ENCODE measurements around the gene NUMBL.

The NUMBL gene

DNA sequence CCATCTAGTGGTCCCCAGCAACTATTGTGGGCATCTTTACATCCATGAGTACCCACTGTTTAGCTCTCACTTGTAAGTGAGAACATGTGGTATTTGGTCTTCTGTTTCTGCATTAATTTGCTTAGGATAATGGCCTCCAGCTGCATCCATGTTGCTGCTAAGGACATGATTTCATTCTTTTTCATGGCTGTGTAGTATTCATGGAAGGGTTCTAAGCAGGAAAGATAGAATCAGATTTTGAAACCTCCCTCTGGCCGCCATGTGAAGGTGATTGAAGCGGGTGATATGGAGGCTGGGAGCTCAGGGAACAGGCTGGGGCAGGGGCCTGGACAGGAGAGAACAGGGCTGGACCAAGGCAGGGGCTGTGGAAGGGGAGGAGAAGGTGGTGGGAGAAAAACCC is 69.2 kb downstream of the NUMBL start:
- no peak overlapping the region for H3K4me3 ChIP-seq
- H3K27ac ChIP-seq = no peak overlapping the region

DNA sequence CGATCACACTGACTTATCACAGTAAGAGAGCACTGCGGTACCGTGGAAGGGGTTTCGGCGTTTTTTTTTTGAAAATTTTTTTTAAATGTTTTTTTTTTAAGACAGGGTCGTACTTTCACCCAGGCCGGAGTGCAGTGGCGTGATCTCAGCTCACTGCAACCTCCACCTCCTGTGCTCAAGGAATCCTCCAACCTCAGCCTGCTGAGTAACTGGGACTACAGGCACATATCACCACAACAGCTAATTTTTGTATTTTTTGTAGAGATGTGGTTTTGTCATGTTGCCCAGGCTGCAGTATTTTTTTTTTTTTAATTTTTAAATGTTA is 70.3 kb downstream of the NUMBL start:
- Histone ChIP-seq H3K27ac (no peak overlapping the region), H3K4me3 (no peak overlapping the region)

DNA sequence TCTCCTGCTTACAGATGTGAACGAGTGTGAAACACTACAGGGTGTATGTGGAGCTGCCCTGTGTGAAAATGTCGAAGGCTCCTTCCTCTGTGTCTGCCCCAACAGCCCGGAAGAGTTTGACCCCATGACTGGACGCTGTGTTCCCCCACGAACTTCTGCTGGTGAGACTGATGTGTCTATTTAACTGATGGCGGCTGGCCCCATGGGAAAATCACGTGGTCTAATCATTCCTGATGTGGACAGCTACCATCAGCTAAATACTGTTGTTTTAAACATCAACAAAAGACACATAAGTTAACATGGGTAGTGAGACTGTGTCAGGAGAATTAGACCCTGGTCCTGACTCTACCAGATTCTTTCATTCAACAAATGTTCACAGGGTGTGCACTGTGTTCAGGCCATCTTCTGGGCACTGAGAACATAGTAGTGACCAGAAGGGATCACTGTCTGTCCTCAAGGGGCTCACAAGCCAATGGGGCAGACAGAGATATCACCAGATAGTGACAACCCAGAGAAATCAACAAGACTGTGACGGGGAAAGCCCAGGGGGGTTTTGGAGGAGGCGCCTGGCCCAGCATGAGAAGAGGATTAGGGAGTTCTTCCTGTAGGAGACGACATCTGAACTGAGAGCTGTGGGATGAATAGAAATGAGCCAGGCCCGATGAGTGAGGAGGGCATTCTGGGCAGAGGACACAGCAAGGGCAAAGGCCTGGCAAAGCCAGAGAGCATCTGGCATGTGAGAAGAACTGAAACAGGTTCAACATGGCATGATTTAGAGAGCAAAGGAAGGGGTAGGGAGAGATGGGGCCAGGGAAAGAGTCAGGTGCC is 70.9 kb downstream of the NUMBL start:
- H3K27ac ChIP-seq = no peak overlapping the region
- H3K4me3 ChIP-seq = no peak overlapping the region

DNA sequence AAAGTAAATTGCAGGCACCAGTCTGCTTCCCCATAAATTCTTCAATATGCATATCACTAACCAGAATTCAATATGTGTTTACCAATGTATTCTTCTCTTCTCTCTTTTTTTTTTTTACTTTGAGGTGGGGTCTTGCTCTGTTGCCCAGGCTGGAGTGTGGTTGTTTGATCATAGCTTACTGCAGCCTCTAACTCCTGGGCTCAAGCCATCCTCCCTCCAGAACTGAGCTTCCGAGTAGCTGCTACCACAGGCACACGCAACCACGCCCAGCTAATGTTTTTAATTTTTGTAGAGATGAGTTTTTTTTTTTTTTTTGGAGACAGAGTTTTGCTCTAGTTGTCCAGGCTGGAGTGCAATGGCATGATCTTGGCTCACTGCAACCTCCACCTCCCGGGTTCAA is 72.5 kb downstream of the NUMBL start:
- Histone ChIP-seq H3K27ac (no peak overlapping the region), H3K4me3 (no peak overlapping the region)

DNA sequence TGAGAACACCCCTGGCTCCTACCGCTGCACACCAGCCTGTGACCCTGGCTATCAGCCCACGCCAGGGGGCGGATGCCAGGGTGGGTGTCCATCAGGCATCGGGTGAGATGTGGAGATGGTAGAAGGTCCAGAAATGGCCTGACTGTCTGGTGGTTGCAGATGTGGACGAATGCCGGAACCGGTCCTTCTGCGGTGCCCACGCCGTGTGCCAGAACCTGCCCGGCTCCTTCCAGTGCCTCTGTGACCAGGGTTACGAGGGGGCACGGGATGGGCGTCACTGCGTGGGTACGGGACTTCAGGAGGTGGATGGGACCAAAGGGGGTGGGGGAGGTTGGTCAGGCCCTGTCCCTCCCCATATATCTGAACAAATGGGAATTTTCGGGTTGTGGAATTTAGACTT is 73.5 kb downstream of the NUMBL start:
- Histone ChIP-seq H3K27ac (no peak overlapping the region), H3K4me3 (no peak overlapping the region)

DNA sequence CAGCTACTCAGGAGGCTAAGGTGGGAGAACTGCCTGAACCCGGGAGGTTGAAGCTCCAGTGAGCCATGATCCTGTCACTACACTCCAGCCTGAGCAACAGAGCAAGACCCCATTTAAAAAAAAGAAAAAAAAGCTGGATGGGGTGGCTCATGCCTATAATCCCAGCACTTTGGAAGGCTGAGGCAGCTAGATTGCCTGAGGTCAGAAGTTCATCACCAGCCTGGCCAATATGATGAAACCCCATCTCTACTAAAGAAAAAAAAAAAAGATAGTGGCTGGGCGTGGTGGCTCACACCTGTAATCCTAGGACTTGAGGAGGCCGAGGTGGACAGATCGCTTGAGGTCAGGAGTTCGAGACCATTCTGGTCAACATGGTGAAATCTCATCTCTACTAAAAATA is 74.3 kb downstream of the NUMBL start:
- Histone ChIP-seq H3K4me3 (no peak overlapping the region), H3K27ac (peak overlapping the region in 3 of 21 experiments; percentile 0 to 84 (median 11))
